ENCODE data around the gene TRIB2. TPM values are rescaled to one million over a fixed set of nuclear protein-coding genes. Genes with fewer than 3 reads are reported as not detected.

Gene TRIB2
- total and polyA plus RNA-seq, 4 donors, result 6.7 to 27.8 (median 12.3) TPM

DNA sequence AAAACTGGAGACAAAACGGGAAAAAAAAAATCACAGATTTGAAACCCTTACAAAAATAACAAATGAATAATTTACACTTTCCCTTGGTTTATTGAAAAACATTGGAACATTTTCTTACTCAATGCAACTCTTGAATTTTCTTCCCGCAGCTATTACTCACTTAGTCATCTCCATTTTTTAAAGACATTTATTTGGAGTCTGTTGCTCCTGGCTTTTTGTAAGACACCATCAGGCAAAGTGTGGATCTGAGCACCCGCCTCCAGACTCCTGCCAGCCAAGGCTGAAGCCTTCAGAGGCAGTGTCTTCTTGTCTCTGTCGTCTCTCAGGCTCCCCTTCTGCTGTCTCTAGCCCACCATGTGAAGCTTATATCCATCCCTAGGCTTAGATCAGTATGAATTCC lies 46.2 kb downstream of the TRIB2 start:
- DNase-seq (ENCODE audit: low spot score), result no peak
- WGBS, result 73% methylated on average over 4 of the region's 4 CpGs
- no peaks in the 10 kb centered on the region for H3K4me1 ChIP-seq (ENCODE audit: control insufficient read depth in 4 of 4, insufficient read depth in 4 of 4, low read length in 3 of 4)
- peaks cover 0 to 4% (median 0%) of the 10 kb centered on the region in 4 donors for H3K27me3 ChIP-seq (ENCODE audit: control insufficient read depth in 4 of 4, insufficient read depth in 4 of 4, low read length in 3 of 4)
- no peaks in the 10 kb centered on the region for H3K9me3 ChIP-seq (ENCODE audit: control insufficient read depth in 4 of 4, low read length in 3 of 4)
- no peak overlapping the region for H3K9ac ChIP-seq (ENCODE audit: low read depth in 1 of 2, low read length in 2 of 2)
- H3K27ac ChIP-seq (ENCODE audit: low read depth in 1 of 2, low read length in 2 of 2), result no peak overlapping the region
- no peaks in the 10 kb centered on the region for H3K36me3 ChIP-seq (ENCODE audit: control insufficient read depth in 4 of 4, insufficient read depth in 3 of 4, low read depth in 1 of 4, low read length in 3 of 4)
- TF ChIP-seq JUND (IDR thresholded peaks at IDR 0.05) (no peak), RAD21 (IDR thresholded peaks at IDR 0.05) (no peak), NR2F2 (IDR thresholded peaks at IDR 0.05) (no peak), YY1 (IDR thresholded peaks at IDR 0.05) (no peak), FOXA1 (IDR thresholded peaks at IDR 0.05) (no peak), GABPA (IDR thresholded peaks at IDR 0.05 in 1 of 2, conservative IDR thresholded peaks at IDR 0.05 in 1 of 2) (no peak), RXRA (IDR thresholded peaks at IDR 0.05) (no peak), TAF1 (conservative IDR thresholded peaks at IDR 0.05) (no peak), HNF4A (conservative IDR thresholded peaks at IDR 0.05) (no peak), EGR1 (IDR thresholded peaks at IDR 0.05; ENCODE audit: low read depth in 2 of 2) (no peak), HNF4G (IDR thresholded peaks at IDR 0.05) (no peak)
- TF ChIP-seq, protein P1, sequence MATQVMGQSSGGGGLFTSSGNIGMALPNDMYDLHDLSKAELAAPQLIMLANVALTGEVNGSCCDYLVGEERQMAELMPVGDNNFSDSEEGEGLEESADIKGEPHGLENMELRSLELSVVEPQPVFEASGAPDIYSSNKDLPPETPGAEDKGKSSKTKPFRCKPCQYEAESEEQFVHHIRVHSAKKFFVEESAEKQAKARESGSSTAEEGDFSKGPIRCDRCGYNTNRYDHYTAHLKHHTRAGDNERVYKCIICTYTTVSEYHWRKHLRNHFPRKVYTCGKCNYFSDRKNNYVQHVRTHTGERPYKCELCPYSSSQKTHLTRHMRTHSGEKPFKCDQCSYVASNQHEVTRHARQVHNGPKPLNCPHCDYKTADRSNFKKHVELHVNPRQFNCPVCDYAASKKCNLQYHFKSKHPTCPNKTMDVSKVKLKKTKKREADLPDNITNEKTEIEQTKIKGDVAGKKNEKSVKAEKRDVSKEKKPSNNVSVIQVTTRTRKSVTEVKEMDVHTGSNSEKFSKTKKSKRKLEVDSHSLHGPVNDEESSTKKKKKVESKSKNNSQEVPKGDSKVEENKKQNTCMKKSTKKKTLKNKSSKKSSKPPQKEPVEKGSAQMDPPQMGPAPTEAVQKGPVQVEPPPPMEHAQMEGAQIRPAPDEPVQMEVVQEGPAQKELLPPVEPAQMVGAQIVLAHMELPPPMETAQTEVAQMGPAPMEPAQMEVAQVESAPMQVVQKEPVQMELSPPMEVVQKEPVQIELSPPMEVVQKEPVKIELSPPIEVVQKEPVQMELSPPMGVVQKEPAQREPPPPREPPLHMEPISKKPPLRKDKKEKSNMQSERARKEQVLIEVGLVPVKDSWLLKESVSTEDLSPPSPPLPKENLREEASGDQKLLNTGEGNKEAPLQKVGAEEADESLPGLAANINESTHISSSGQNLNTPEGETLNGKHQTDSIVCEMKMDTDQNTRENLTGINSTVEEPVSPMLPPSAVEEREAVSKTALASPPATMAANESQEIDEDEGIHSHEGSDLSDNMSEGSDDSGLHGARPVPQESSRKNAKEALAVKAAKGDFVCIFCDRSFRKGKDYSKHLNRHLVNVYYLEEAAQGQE (IDR thresholded peaks at IDR 0.05), result no peak
- no peak overlapping the region for H3K4me3 ChIP-seq (ENCODE audit: low read depth in 1 of 3, low read length in 3 of 3)

DNA sequence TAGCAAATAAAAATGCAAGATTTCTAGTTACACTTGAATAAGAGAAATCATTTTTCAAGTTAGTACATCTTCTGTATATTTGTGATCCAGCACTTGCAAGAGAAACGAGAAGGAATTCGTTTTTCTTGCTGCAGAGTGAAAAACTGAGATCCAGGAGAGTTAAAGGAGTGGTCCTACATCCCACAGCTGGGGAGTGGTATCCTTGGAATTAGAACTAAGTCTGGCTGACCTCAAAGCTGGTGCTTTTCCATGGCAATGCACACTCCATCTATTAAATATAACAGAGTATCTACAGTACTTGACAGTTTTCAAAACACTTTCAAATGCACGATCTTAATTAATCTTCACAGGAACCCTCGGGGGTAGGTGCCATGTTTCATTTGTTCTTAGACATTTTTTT lies 46.8 kb downstream of the TRIB2 start:
- no peak for TF ChIP-seq RXRA (IDR thresholded peaks at IDR 0.05)
- no peak for TF ChIP-seq NR2F2 (IDR thresholded peaks at IDR 0.05)
- TF ChIP-seq MAX (IDR thresholded peaks at IDR 0.05), result no peak
- no peak for TF ChIP-seq FOXA2 (IDR thresholded peaks at IDR 0.05)
- no peak for TF ChIP-seq ZBTB33 (IDR thresholded peaks at IDR 0.05)
- no peak for TF ChIP-seq EGR1 (IDR thresholded peaks at IDR 0.05; ENCODE audit: low read depth in 2 of 2)
- TF ChIP-seq HNF4A (conservative IDR thresholded peaks at IDR 0.05), result no peak
- no peak for TF ChIP-seq CTCF (IDR thresholded peaks at IDR 0.05; ENCODE audit: low read depth, low read length, missing input control)
- TF ChIP-seq JUND (IDR thresholded peaks at IDR 0.05), result no peak
- TF ChIP-seq, protein P1 (IDR thresholded peaks at IDR 0.05), result no peak
- TF ChIP-seq GABPA (IDR thresholded peaks at IDR 0.05 in 1 of 2, conservative IDR thresholded peaks at IDR 0.05 in 1 of 2), result no peak
- TF ChIP-seq FOXA1 (IDR thresholded peaks at IDR 0.05), result no peak
- no peak for TF ChIP-seq ATF3 (IDR thresholded peaks at IDR 0.05)
- no peak for TF ChIP-seq SP1 (IDR thresholded peaks at IDR 0.05)
- TF ChIP-seq YY1 (IDR thresholded peaks at IDR 0.05), result no peak
- no peaks in the 10 kb centered on the region for H3K9me3 ChIP-seq (ENCODE audit: control insufficient read depth in 4 of 4, low read length in 3 of 4)
- 76% methylated on average over 4 of the region's 4 CpGs for WGBS
- no peaks in the 10 kb centered on the region for H3K4me1 ChIP-seq (ENCODE audit: control insufficient read depth in 4 of 4, insufficient read depth in 4 of 4, low read length in 3 of 4)
- no peak overlapping the region for H3K9ac ChIP-seq (ENCODE audit: low read depth in 1 of 2, low read length in 2 of 2)
- no peak overlapping the region for H3K27ac ChIP-seq (ENCODE audit: low read depth in 1 of 2, low read length in 2 of 2)
- H3K36me3 ChIP-seq (ENCODE audit: control insufficient read depth in 4 of 4, insufficient read depth in 3 of 4, low read depth in 1 of 4, low read length in 3 of 4), result no peaks in the 10 kb centered on the region
- no peak overlapping the region for H3K4me3 ChIP-seq (ENCODE audit: low read depth in 1 of 3, low read length in 3 of 3)
- peaks cover 0 to 4% (median 0%) of the 10 kb centered on the region in 4 donors for H3K27me3 ChIP-seq (ENCODE audit: control insufficient read depth in 4 of 4, insufficient read depth in 4 of 4, low read length in 3 of 4)
- no peak for DNase-seq (ENCODE audit: low spot score)

Data from liver (tissue), 9 donors.